Trophoblast cell (in vitro differentiated cells and primary cell): ENCODE results near the gene DEPP1.
A peak's percentile ranks its signal among the peaks of the same experiment; 100 is the strongest.

ENCODE experiments used
- DNase-seq, 2 donors: peaks; one replicate each; pipeline ENCODE4 v3.0.0-alpha.2; 2016
- H2AFZ ChIP-seq: 2 replicates; pipeline ENCODE4 v1.6.1; 2013; ENCODE audit warnings: low read length, moderate library complexity, mild to moderate bottlenecking; ENCODE audit not compliant: insufficient read depth, poor library complexity
- H2AK5ac ChIP-seq: 2 replicates; pipeline ENCODE4 v1.6.1; 2013; ENCODE audit warnings: mild to moderate bottlenecking, low read length
- H2BK120ac ChIP-seq: 2 replicates; pipeline ENCODE4 v1.6.1; 2013; ENCODE audit warnings: low read length, mild to moderate bottlenecking, moderate library complexity; ENCODE audit not compliant: insufficient read depth, poor library complexity
- H2BK12ac ChIP-seq: 2 replicates; pipeline ENCODE4 v1.6.1; 2013; ENCODE audit warnings: mild to moderate bottlenecking, low read length, moderate library complexity
- H2BK5ac ChIP-seq: 2 replicates; pipeline ENCODE4 v1.6.1; 2013; ENCODE audit warnings: low read length, low read depth, moderate library complexity, mild to moderate bottlenecking; ENCODE audit not compliant: poor library complexity
- H3K14ac ChIP-seq: 2 replicates; pipeline ENCODE4 v1.6.1; 2013; ENCODE audit warnings: mild to moderate bottlenecking, low read length
- H3K18ac ChIP-seq: 2 replicates; pipeline ENCODE4 v1.6.1; 2013; ENCODE audit warnings: mild to moderate bottlenecking, low read length
- H3K23ac ChIP-seq: 2 replicates; pipeline ENCODE4 v1.6.1; 2013; ENCODE audit warnings: low read length
- H3K27ac ChIP-seq: 2 replicates; pipeline ENCODE4 v1.5.1; 2013; ENCODE audit warnings: low read depth, mild to moderate bottlenecking, inconsistent platforms, low read length, moderate library complexity
- H3K27me3 ChIP-seq: 2 replicates; pipeline ENCODE4 v1.6.1; 2013; ENCODE audit warnings: inconsistent platforms, mild to moderate bottlenecking, low read length, moderate library complexity; ENCODE audit not compliant: insufficient read depth
- H3K36me3 ChIP-seq, 2 experiments: 1 replicate in 1 of 2; 2 replicates in 1 of 2; pipeline ENCODE4 v1.6.1; 2013; ENCODE audit warnings: low read length in 2 of 2, mild to moderate bottlenecking in 2 of 2, moderate library complexity in 1 of 2; ENCODE audit not compliant: insufficient read depth in 2 of 2, control insufficient read depth in 1 of 2
- H3K4ac ChIP-seq: 2 replicates; pipeline ENCODE4 v1.6.1; 2013; ENCODE audit warnings: low read depth, mild to moderate bottlenecking, low read length, moderate library complexity
- H3K4me1 ChIP-seq, 2 experiments: 1 replicate in 1 of 2; 2 replicates in 1 of 2; pipeline ENCODE4 v1.6.1; 2013; ENCODE audit warnings: low read length in 2 of 2, mild to moderate bottlenecking in 2 of 2, moderate library complexity in 1 of 2; ENCODE audit not compliant: insufficient read depth in 2 of 2, control insufficient read depth in 1 of 2
- H3K4me2 ChIP-seq: 2 replicates; pipeline ENCODE4 v1.6.1; 2013; ENCODE audit warnings: inconsistent platforms, mild to moderate bottlenecking, low read length, moderate library complexity
- H3K4me3 ChIP-seq: 2 replicates; pipeline ENCODE4 v1.5.1; 2013; ENCODE audit warnings: mild to moderate bottlenecking, low read depth, low read length, inconsistent platforms
- H3K79me1 ChIP-seq: one replicate; pipeline ENCODE4 v1.6.1; 2013; ENCODE audit warnings: low read length
- H3K79me2 ChIP-seq: 2 replicates; pipeline ENCODE4 v1.6.1; 2013; ENCODE audit warnings: low read length, mild to moderate bottlenecking; ENCODE audit not compliant: control insufficient read depth, insufficient read depth, poor library complexity
- H3K9ac ChIP-seq: 2 replicates; pipeline ENCODE4 v1.6.1; 2013; ENCODE audit warnings: mild to moderate bottlenecking, low read length
- H3K9me3 ChIP-seq: 2 replicates; pipeline ENCODE4 v1.6.1; 2013; ENCODE audit warnings: low read depth, mild to moderate bottlenecking, control low read depth, inconsistent platforms, low read length; ENCODE audit not compliant: insufficient read depth
- H4K12ac ChIP-seq: 2 replicates; pipeline ENCODE4 v1.6.1; 2013; ENCODE audit warnings: low read depth, mild to moderate bottlenecking, low read length, moderate library complexity
- H4K8ac ChIP-seq: 2 replicates; pipeline ENCODE4 v1.6.1; 2013; ENCODE audit warnings: low read depth, mild to moderate bottlenecking, low read length, moderate library complexity
- H4K91ac ChIP-seq: one replicate; pipeline ENCODE4 v1.6.1; 2013; ENCODE audit warnings: low read depth, mild to moderate bottlenecking, low read length, moderate library complexity
- whole genome bisulfite sequencing: extraction: QIAGEN DNeasy Blood & Tissue Kit; methylation state at CpG from one replicate; pipeline ENCODE4 v1.1.7; 2013; ENCODE audit warnings: missing lambda C conversion rate; ENCODE audit not compliant: insufficient read length, insufficient coverage; ENCODE audit errors: extremely low coverage; 5-methylcytosine and 5-hydroxymethylcytosine counted together

Gene DEPP1

GRCh38 chr10:44956717-44957706 lies 21.6 kb downstream of the DEPP1 start:
- WGBS, result no CpG with 5 or more reads among the region's 4 CpGs
- H3K14ac ChIP-seq, result no peak overlapping the region
- no peak overlapping the region for H3K4me3 ChIP-seq

GRCh38 chr10:44956226-44956625 lies 22.4 kb downstream of the DEPP1 start:
- Histone ChIP-seq H2BK12ac (no peak overlapping the region), H3K9ac (no peak overlapping the region), H3K27me3 (no peaks in the 10 kb centered on the region), H3K4me1 (peaks cover 19 to 45% of the 10 kb centered on the region in 2 experiments), H4K8ac (no peak overlapping the region), H4K91ac (peak overlapping the region; percentile 33), H3K4me3 (no peak overlapping the region), H3K23ac (no peak overlapping the region), H3K27ac (no peak overlapping the region), H3K9me3 (no peaks in the 10 kb centered on the region), H2AK5ac (no peak overlapping the region), H3K36me3 (peaks cover 0 to 3% of the 10 kb centered on the region in 2 experiments), H3K18ac (no peak overlapping the region), H4K12ac (no peak overlapping the region), H2AFZ (no peak overlapping the region), H2BK120ac (no peak overlapping the region), H3K79me2 (peaks cover 4% of the 10 kb centered on the region), H3K79me1 (peaks cover 13% of the 10 kb centered on the region), H3K14ac (no peak overlapping the region), H2BK5ac (no peak overlapping the region), H3K4ac (no peak overlapping the region), H3K4me2 (no peak overlapping the region)
- whole genome bisulfite sequencing, result no CpG with 5 or more reads among the region's 4 CpGs
- DNase-seq, result no peak

More at GRCh38 chr10:44956717-44957706, 21.6 kb downstream of the DEPP1 start:
- Histone ChIP-seq H4K91ac (no peak overlapping the region), H2AK5ac (no peak overlapping the region), H3K9ac (no peak overlapping the region), H2BK5ac (no peak overlapping the region), H3K4me2 (no peak overlapping the region), H2AFZ (no peak overlapping the region), H3K27ac (no peak overlapping the region), H3K79me1 (peaks cover 10% of the 10 kb centered on the region), H3K23ac (no peak overlapping the region), H2BK120ac (no peak overlapping the region), H3K36me3 (peaks cover 1 to 3% of the 10 kb centered on the region in 2 experiments), H3K9me3 (no peaks in the 10 kb centered on the region), H3K4ac (no peak overlapping the region), H3K18ac (no peak overlapping the region), H3K79me2 (peaks cover 4% of the 10 kb centered on the region), H2BK12ac (no peak overlapping the region), H4K8ac (no peak overlapping the region), H3K27me3 (no peaks in the 10 kb centered on the region), H3K4me1 (peaks cover 22 to 47% of the 10 kb centered on the region in 2 experiments), H4K12ac (no peak overlapping the region)
- no peak for DNase-seq

GRCh38 chr10:44955413-44956070 lies 23.1 kb downstream of the DEPP1 start:
- H2BK120ac ChIP-seq, result no peak overlapping the region
- no peak overlapping the region for H2BK5ac ChIP-seq
- no peak overlapping the region for H2AK5ac ChIP-seq
- no peak overlapping the region for H3K9ac ChIP-seq
- H3K4ac ChIP-seq, result peak overlapping the region; percentile 25
- no peaks in the 10 kb centered on the region for H3K9me3 ChIP-seq
- no peak overlapping the region for H3K4me3 ChIP-seq
- no peak overlapping the region for H3K23ac ChIP-seq
- peaks cover 18% of the 10 kb centered on the region for H3K79me1 ChIP-seq
- no peak overlapping the region for H4K8ac ChIP-seq
- no peak overlapping the region for H3K18ac ChIP-seq
- H3K4me2 ChIP-seq, result no peak overlapping the region
- H3K27me3 ChIP-seq, result no peaks in the 10 kb centered on the region
- H3K27ac ChIP-seq, result no peak overlapping the region
- H3K36me3 ChIP-seq, result peaks cover 0 to 3% of the 10 kb centered on the region in 2 experiments
- peaks cover 4% of the 10 kb centered on the region for H3K79me2 ChIP-seq
- no peak for DNase-seq
- no CpG with 5 or more reads among the region's 8 CpGs for WGBS
- no peak overlapping the region for H2AFZ ChIP-seq
- peak overlapping the region; percentile 32 for H2BK12ac ChIP-seq
- H3K14ac ChIP-seq, result no peak overlapping the region
- H4K91ac ChIP-seq, result no peak overlapping the region
- peaks cover 13 to 38% of the 10 kb centered on the region in 2 experiments for H3K4me1 ChIP-seq
- H4K12ac ChIP-seq, result no peak overlapping the region

GRCh38 chr10:44954962-44955361 lies 23.6 kb downstream of the DEPP1 start:
- H2AK5ac ChIP-seq, result no peak overlapping the region
- no peak for DNase-seq

More at GRCh38 chr10:44954962-44955361, 23.6 kb downstream of the DEPP1 start:
- H3K9me3 ChIP-seq, result no peaks in the 10 kb centered on the region
- H4K12ac ChIP-seq, result no peak overlapping the region
- no peak overlapping the region for H2BK120ac ChIP-seq
- H3K4me1 ChIP-seq, result peaks cover 8 to 32% of the 10 kb centered on the region in 2 experiments
- H3K4ac ChIP-seq, result no peak overlapping the region
- H4K8ac ChIP-seq, result no peak overlapping the region
- H2BK5ac ChIP-seq, result no peak overlapping the region
- no peak overlapping the region for H2AFZ ChIP-seq
- no peak overlapping the region for H3K4me3 ChIP-seq
- H3K18ac ChIP-seq, result no peak overlapping the region
- no peak overlapping the region for H3K14ac ChIP-seq
- no peak overlapping the region for H4K91ac ChIP-seq
- peaks cover 4% of the 10 kb centered on the region for H3K79me2 ChIP-seq
- no peak overlapping the region for H3K23ac ChIP-seq
- no peaks in the 10 kb centered on the region for H3K27me3 ChIP-seq
- H3K27ac ChIP-seq, result no peak overlapping the region
- H3K4me2 ChIP-seq, result no peak overlapping the region
- H2BK12ac ChIP-seq, result no peak overlapping the region
- peaks cover 0 to 3% of the 10 kb centered on the region in 2 experiments for H3K36me3 ChIP-seq
- H3K79me1 ChIP-seq, result peaks cover 21% of the 10 kb centered on the region
- H3K9ac ChIP-seq, result no peak overlapping the region
